Adipose tissue (tissue), 3 donors: ENCODE data around the gene TTYH1. TPM values are rescaled to one million over a fixed set of nuclear protein-coding genes. Genes with fewer than 3 reads are reported as not detected.
"Not testable (repeated sequence)": the region's sequence is repeated elsewhere in the genome, so short reads cannot be mapped to it uniquely, and the experiment has no call there.

ENCODE experiments used
- H3K27ac ChIP-seq: one replicate; pipeline ENCODE4 v1.5.1; 2013; ENCODE audit warnings: low read depth, low read length
- WGBS, 3 donors: extraction: QIAGEN DNeasy Blood & Tissue Kit; methylation state at CpG; one replicate each; pipeline ENCODE4 v1.1.7; 2013; 5-methylcytosine and 5-hydroxymethylcytosine counted together
- polyA plus RNA-seq, 3 donors: library from polyadenylated mRNA; stranded (reverse); fragments of 200-250 nt; gene quantifications; one replicate each; pipeline ENCODE4 v1.2.3, GENCODE V29; 2013
- donor health status: healthy with polysubstance abuse.
- donor health status: Bipolar disorder and iron deficiency.
- donor health status: healthy.

Gene TTYH1
- polyA plus RNA-seq: 10 to 100 TPM in 1 of 3 donors, under 1 TPM in 2; 0.70 to 11.9 (median 0.79) TPM

GRCh38 chr19:54415208-54415900, at the start of gene TTYH1:
Gene TTYH1 (plus strand): TSS chr19:54415464. CDS start chr19:54415553, 89 bp downstream.
- WGBS, 3 donors: 2 to 4% (median 3%) methylated on average over 40 to 65 of the region's 68 CpGs
- H3K27ac ChIP-seq: no peak within 1 kb of the TSS

- H3K27ac ChIP-seq: not testable (repeated sequence)
- 56 to 77% (median 66%) methylated on average over 12 to 13 of the region's 13 CpGs for WGBS, 3 donors
These were observed 49.5 kb upstream of the TTYH1 start for GRCh38 chr19:54365798-54366197.

GRCh38 chr19:54366811-54367210, 48.5 kb upstream of the TTYH1 start:
- no peak overlapping the region for H3K27ac ChIP-seq
- 50 to 52% (median 52%) methylated on average over 6 of the region's 6 CpGs for WGBS, 3 donors

GRCh38 chr19:54369082-54369687, 46.1 kb upstream of the TTYH1 start:
- no peak overlapping the region for H3K27ac ChIP-seq
- 29 to 46% (median 35%) methylated on average over 8 of the region's 8 CpGs for WGBS, 3 donors

GRCh38 chr19:54369688-54370433, 45.4 kb upstream of the TTYH1 start:
- WGBS, 3 donors: 47 to 70% (median 49%) methylated on average over 11 to 14 of the region's 19 CpGs
- not testable (repeated sequence) for H3K27ac ChIP-seq

- H3K27ac ChIP-seq: not testable (repeated sequence)
- WGBS, 3 donors: 36 to 65% (median 46%) methylated on average over 7 to 8 of the region's 10 CpGs
These were observed 44.8 kb upstream of the TTYH1 start for GRCh38 chr19:54370434-54370796.

- 67 to 78% (median 78%) methylated on average over 5 of the region's 5 CpGs for WGBS, 3 donors
- not testable (repeated sequence) for H3K27ac ChIP-seq
These were observed 43.8 kb upstream of the TTYH1 start for GRCh38 chr19:54371453-54371852.

GRCh38 chr19:54373781-54374631, 41.3 kb upstream of the TTYH1 start:
- 49 to 63% (median 52%) methylated on average over 16 of the region's 16 CpGs for WGBS, 3 donors
- H3K27ac ChIP-seq: no peak overlapping the region

GRCh38 chr19:54375181-54375938, 39.9 kb upstream of the TTYH1 start:
- H3K27ac ChIP-seq: not testable (repeated sequence)
- WGBS, 3 donors: 51 to 71% (median 54%) methylated on average over 25 to 28 of the region's 28 CpGs

- no peak overlapping the region for H3K27ac ChIP-seq
- 44 to 60% (median 55%) methylated on average over 11 of the region's 11 CpGs for WGBS, 3 donors
These were observed 38.5 kb upstream of the TTYH1 start for GRCh38 chr19:54376610-54377285.

GRCh38 chr19:54379187-54379678, 36.0 kb upstream of the TTYH1 start:
- WGBS, 3 donors: 61 to 72% (median 63%) methylated on average over 5 of the region's 5 CpGs
- H3K27ac ChIP-seq: no peak overlapping the region

GRCh38 chr19:54380897-54381296, 34.4 kb upstream of the TTYH1 start:
- 76 to 87% (median 82%) methylated on average over 2 of the region's 2 CpGs for WGBS, 3 donors

GRCh38 chr19:54382041-54382440, 33.2 kb upstream of the TTYH1 start:
- not testable (repeated sequence) for H3K27ac ChIP-seq
- 79 to 84% (median 80%) methylated on average over 11 to 12 of the region's 13 CpGs for WGBS, 3 donors

More at GRCh38 chr19:54380897-54381296, 34.4 kb upstream of the TTYH1 start:
- no peak overlapping the region for H3K27ac ChIP-seq

GRCh38 chr19:54383330-54383729, 31.9 kb upstream of the TTYH1 start:
- WGBS, 3 donors: 56 to 61% (median 57%) methylated on average over 4 of the region's 4 CpGs
- H3K27ac ChIP-seq: no peak overlapping the region

- WGBS, 3 donors: 2 to 4% (median 3%) methylated on average over 36 of the region's 36 CpGs
- H3K27ac ChIP-seq: no peak overlapping the region
These were observed 27.1 kb upstream of the TTYH1 start for GRCh38 chr19:54387991-54388801.

GRCh38 chr19:54388802-54389139, 26.5 kb upstream of the TTYH1 start:
- no peak overlapping the region for H3K27ac ChIP-seq
- WGBS, 3 donors: 29 to 37% (median 32%) methylated on average over 9 of the region's 9 CpGs
